HG02763 (cell line): ENCODE data around the gene KCND2.

ENCODE experiments used
- ATAC-seq: cut with Tn5 transposase; IDR thresholded peaks from one replicate; pipeline ENCODE4 v1.9.1; 2021; ENCODE audit warnings: mild to moderate bottlenecking, moderate library complexity; ENCODE audit not compliant: unreplicated experiment

KCND2 gene

GRCh38 chr7:120307991-120308545, 35.1 kb downstream of the KCND2 start:
- ATAC-seq: no peak

DNA sequence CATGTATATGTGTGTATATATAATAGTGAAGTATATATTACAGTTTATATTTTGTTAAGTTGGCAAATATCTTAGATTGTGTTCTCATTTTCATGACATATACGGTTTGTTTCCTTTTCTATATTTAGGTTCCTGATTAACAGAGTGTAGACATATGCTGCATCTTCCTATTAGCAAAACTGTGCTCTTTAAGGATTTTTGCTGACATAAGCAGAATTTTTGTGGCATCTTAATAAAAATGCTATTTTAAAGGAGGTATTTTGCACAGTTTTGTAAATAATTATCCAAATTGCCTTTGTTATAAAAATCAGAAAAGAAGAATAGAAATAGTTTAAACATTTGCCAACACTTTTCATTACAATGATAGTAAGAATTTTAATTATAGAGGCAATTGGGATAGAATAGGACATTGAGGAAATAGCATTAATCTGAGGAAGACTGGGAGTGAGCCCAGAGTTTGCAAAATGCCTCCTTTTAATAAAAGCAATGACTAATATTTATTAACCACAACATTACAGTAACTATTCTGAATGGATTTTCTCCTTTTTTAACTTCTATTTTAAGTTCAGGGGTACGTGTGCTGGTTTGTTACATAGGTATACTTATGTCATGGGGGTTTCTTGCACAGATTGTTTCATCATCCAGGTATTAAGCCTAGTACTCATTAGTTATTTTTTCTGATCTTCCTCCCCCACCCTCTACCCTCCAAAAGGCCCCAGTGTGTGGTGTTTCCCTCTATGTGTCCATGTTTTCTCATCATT, 38.2 kb downstream of the KCND2 start:
- ATAC-seq: no peak

GRCh38 chr7:120320218-120320961, 47.4 kb downstream of the KCND2 start:
- no peak for ATAC-seq

DNA sequence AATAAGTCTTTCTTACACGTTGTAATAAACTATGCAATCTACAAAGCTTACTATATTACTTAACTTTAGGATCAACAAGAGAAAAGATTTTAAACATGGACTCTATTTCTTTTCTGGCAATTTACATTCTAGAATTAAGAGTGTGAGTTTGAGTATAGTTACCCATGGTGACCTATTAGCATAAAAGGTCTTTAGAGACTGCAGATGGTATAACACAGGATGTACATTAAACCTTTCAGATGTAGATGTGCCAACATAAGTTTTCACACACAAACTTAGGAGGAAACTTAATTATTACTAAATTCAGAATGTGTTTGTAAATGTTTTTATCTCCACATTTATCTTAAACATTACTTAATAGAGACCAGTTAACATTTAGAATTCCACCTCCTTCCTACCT, 54.1 kb downstream of the KCND2 start:
- no peak for ATAC-seq

GRCh38 chr7:120332433-120332832, 59.5 kb downstream of the KCND2 start:
- no peak for ATAC-seq

GRCh38 chr7:120334475-120334874, 61.5 kb downstream of the KCND2 start:
- ATAC-seq: peak; percentile 90

- peak; percentile 47 for ATAC-seq
Observed at GRCh38 chr7:120337308-120337907, 64.4 kb downstream of the KCND2 start.

GRCh38 chr7:120344276-120344675, 71.3 kb downstream of the KCND2 start:
- ATAC-seq: no peak

DNA sequence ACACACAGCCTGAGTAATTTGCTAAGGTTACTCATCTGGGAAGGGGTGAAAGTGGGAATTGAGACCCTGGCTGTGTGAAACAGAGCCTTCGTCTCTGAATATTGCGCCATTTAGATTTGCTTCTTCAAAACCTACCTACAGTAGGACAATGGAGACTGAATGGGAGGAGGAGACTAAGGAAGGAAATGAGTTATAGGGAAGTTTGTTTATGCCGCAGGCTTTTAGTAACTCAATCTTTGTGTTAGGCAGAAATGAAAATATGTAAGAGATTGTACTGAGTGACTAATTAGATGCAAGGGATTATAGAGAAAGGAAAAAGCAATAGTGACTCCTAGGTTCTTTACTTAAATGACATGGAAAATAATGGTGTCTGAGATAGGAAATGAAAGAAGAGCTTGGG, 80.2 kb downstream of the KCND2 start:
- no peak for ATAC-seq

DNA sequence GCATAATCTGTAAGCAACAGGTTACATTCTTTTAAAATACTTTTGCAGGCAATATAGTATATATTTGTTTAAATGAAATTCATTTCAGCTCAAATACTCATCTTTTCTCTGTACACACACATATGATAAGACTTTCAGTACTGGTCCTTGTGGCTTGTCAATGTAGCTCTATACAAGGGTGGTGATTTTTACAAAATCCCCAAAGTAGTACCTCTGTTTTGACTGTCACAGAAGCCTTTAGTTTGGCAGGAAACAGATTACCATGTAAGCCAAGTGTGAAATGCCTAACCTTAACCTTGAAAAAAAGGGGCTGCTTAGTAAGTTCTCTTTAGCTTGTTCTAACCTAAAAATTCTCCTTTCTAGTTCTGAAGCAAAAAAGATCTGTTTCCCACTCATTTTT, 87.9 kb downstream of the KCND2 start:
- peak; percentile 88 for ATAC-seq

DNA sequence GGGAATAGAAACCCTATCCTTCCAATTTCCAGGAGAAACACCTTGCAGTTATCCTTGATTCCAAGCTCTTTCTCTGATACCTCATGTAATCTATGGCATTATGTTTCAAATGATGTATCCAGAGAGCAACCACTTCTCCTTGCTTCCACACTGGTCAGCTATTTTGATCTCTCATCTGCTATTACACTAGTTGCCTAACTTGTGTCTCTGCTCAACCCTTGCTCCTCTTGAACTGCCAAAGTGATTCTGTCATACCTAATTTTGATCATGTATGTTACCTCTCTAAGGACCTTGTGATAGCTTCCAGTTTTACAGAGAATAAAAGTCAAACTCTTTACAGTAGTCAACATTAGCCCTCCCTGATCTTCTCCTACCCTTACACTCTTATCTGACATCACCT, 90.4 kb downstream of the KCND2 start:
- ATAC-seq: no peak

DNA sequence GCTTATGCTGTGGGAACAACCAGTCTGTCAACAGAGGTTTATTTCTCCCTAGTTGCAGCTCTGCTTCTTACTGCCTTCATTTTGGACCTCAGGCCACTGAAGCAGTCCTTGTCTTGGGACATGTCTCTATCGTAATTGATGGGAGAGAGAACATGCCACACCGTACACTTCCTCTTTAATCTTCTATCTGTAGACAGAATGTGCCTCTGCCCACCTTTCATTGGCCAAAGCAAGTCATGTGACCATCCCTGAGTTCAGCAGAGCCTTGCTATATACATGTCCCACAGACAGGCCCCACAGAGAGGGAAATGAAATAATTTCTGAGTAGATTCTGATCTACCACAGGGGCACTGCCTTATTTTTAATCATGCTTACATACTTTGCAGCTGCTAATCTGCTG, 98.0 kb downstream of the KCND2 start:
- no peak for ATAC-seq

- no peak for ATAC-seq
Observed at GRCh38 chr7:120373174-120373573, 100.2 kb downstream of the KCND2 start.

DNA sequence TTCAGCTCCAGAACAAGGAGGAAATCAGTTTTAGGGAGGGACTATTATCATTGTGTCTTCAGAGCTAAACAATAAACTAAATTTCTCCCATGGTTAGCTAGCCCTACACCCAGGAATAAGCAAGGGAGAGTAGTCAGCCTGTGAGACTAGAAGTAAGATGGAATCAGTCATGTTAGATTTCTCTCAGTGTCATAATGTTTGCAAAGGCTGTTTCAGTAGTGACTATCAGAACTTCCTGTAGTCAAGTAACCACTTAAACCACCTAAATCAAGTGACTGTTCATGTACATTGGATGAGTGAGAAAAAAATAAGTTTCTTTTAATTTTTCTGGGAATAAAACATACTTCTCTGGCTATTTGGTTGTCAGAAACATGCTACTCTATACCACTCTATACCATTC, 121.6 kb downstream of the KCND2 start:
- ATAC-seq: peak; percentile 38

GRCh38 chr7:120395526-120396019, 122.6 kb downstream of the KCND2 start:
- peak; percentile 91 for ATAC-seq

DNA sequence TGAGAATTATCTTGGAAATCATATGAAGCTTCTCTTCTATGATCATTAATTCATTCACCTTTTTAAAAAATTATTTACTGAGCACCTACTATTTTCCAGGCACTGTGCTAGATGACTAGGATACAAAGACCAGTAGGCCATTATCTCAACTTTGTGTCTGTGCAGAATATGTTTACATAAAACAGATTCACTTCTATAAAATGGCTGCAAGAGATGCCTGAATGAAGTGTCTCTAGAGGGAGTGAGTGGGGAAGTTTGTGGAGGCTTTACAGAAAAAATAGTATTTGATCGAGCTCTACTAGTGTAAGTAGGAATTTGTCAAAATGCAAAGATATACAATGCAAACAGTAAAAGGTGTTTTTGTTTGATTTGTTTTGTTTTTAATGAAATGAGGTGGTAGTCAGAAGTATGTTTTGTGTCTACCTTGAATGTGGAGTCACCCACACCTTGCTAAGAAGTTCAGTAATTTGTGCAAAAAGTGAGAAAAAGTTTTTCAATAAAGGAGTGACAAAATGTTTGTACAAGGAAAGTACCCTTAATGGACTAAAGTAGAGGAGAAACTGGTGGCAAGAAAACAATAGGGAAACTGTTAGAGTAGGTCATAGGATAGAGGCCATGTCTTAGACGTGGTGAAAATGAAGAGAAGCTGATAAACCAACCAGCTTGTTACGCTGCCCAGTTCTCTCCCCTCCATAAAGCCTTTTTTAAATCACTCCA, 125.5 kb downstream of the KCND2 start:
- ATAC-seq: no peak

GRCh38 chr7:120400806-120401455, 128.0 kb downstream of the KCND2 start:
- peak; percentile 23 for ATAC-seq

DNA sequence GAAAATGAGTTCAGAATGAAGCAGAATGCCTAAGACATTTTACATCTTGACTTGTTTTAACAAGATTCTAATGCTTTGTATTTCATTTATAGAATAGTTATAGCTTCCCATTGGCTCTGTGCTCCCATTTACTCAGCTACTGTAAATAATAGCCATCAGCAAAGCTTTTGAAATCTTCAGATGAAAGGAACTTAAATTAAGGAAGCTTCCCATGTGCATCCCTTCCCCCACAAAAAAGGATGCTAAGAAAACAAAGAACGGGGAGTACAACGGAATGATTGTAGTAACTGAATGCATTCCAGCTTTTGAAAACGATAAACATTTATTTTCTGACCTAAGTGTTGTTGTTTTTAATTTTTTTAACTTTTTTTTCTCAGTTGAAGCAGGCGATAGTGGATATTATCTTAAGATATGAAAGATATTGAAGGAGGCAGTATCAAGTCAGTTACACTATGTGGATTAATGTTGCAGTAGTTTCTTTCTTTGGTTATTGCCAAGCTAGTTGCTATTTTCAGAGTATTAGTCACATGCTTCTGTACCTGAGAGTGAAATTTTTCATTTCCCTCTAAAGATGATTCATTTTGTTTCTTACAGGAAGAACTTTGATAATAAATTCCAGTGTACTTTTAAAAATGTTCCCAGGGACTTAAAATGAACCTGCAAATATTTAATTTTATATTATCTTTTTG, 129.2 kb downstream of the KCND2 start:
- peak; percentile 50 for ATAC-seq

DNA sequence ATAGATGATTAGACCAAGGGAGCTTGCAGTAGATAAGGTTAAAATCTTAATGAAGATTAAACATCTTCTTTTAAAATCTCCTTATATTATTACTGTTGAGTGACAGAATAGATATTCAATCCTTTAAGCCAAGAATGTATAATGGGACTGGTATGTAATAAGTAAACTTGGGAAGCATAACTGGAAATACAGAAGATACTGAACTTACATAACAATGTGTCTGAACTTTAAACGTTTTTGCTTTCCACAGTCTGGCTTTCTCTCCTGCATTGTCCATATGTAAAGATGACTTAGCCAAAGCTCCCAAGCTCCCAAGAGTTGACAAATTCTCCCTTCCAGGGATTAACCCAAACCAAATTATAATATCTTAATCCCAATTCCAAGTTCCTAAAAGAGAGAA, 129.8 kb downstream of the KCND2 start:
- no peak for ATAC-seq

GRCh38 chr7:120404042-120404441, 131.1 kb downstream of the KCND2 start:
- peak; percentile 56 for ATAC-seq
